GM19043 (cell line): ENCODE data around the gene TTC1.
"Not testable (repeated sequence)": the region's sequence is repeated elsewhere in the genome, so short reads cannot be mapped to it uniquely, and the experiment has no call there.

Source experiments
- ATAC-seq: cut with Tn5 transposase; IDR thresholded peaks from one replicate; pipeline ENCODE4 v1.9.1; 2021; ENCODE audit warnings: low read depth; ENCODE audit not compliant: unreplicated experiment

Gene TTC1

GRCh38 chr5:159993194-159993593 lies 15.7 kb upstream of the TTC1 start:
- no peak for ATAC-seq

- ATAC-seq: no peak
Observed at GRCh38 chr5:159995907-159996306, 13.0 kb upstream of the TTC1 start.

GRCh38 chr5:160001457-160001856 lies 7.5 kb upstream of the TTC1 start:
- ATAC-seq: no peak

- ATAC-seq: no peak
Observed at GRCh38 chr5:160007514-160007913, 1.4 kb upstream of the TTC1 start.

GRCh38 chr5:160008529-160008876 lies 436 bp upstream of the TTC1 start:
- not testable (repeated sequence) for ATAC-seq

GRCh38 chr5:160009591-160009989 lies 651 bp downstream of the TTC1 start:
- peak; percentile 6 for ATAC-seq

GRCh38 chr5:160011471-160011870 lies 2.5 kb downstream of the TTC1 start:
- ATAC-seq: no peak

GRCh38 chr5:160014197-160014596 lies 5.3 kb downstream of the TTC1 start:
- ATAC-seq: not testable (repeated sequence)

GRCh38 chr5:160018945-160019625 lies 10.1 kb downstream of the TTC1 start:
- no peak for ATAC-seq

- ATAC-seq: no peak
Observed at GRCh38 chr5:160020266-160020770, 11.4 kb downstream of the TTC1 start.

GRCh38 chr5:160020964-160021363 lies 12.0 kb downstream of the TTC1 start:
- ATAC-seq: no peak

GRCh38 chr5:160021831-160022446 lies 13.0 kb downstream of the TTC1 start:
- peak; percentile 86 for ATAC-seq

GRCh38 chr5:160023007-160023907 lies 14.3 kb downstream of the TTC1 start:
- no peak for ATAC-seq

GRCh38 chr5:160023908-160024630 lies 15.1 kb downstream of the TTC1 start:
- ATAC-seq: no peak

GRCh38 chr5:160029004-160029403 lies 20.1 kb downstream of the TTC1 start:
- no peak for ATAC-seq

GRCh38 chr5:160029540-160030139 lies 20.7 kb downstream of the TTC1 start:
- ATAC-seq: no peak

GRCh38 chr5:160030631-160031377 lies 21.9 kb downstream of the TTC1 start:
- ATAC-seq: no peak

GRCh38 chr5:160033546-160034252 lies 24.8 kb downstream of the TTC1 start:
- no peak for ATAC-seq

- no peak for ATAC-seq
Observed at GRCh38 chr5:160036243-160036642, 27.3 kb downstream of the TTC1 start.
